Stimulated activated CD8-positive, alpha-beta memory T cell treated with anti-CD3 and anti-CD28 coated beads, Interleukin-4, amount 100 ng/mL, for 1 hour (primary cell): Measurements from ENCODE around the gene PNMA8B.
"Not testable (repeated sequence)": the region's sequence is repeated elsewhere in the genome, so short reads cannot be mapped to it uniquely, and the experiment has no call there.

ENCODE experiments used
- DNase-seq, 2 donors: peaks; one replicate each; pipeline ENCODE4 v3.0.0-alpha.2; 2020; ENCODE audit warnings: low read depth in 2 of 2, low spot score in 1 of 2

PNMA8B gene

DNA sequence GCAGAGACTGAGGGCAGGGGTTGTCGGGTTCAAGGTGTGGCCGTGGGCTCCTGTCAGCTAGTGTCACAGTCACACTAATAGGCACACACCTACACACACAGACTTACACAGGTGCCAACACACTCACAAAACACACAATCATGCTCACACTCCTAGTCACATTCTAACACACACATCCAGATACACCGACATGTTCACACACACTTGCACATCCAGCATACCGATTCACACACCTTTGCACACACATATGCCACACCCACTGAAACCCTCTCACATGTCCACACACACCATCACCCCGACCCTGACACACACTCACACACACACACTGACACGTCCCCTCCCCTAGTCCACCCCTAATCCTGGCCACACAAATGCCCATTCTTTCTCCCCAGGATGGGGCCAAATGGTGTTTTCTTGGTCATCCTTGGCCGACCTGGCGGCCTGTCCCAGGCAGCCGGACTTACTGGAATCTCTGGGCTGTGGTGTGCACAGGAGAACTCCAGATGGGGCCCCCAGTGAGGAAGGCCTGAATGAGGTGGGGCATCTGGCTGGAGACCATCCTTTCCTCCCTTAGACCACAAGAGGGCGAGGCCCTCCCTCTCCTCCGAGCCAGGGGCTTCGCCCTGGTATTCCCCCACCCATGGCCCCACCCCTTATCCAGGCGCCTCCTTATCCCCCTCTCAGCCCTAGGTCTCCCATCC lies 19.1 kb upstream of the PNMA8B start:
- no peak for DNase-seq

DNA sequence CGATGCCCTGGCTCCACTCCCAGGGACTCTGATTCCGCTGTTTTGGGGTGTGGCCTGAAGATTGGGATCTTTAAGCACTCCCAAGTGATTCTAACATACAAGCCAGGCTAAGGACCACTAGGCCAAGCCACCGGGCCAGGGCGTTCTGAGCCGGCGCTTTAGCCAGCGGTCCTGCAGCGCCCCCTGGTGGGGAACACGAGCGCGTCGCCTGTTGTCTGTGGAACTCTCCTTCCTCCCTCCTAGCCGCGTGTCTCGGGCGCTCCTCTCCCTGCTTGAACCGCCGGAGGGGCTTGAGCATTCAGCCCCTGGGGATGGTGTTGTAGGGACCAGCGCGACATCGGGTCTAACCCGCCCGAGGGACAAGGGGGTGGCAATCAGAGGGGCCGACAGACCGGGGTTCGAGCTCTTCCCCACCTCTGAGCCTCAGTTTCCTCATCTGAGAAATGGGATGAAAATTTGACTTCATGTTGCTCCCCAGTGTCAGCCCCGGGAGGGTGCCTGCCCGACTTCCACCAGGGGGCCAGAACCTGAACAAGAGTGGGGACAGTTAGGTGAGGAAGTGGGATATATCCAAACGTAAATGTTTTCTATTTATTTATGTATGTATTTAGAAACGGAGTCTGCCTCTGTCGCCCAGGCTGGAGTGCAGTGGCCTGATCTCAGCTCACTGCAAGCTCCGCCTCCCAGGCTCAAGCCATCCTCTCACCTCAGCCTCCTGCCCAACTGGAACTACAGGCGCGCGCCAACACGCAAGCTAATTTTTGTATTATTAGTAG lies 18.0 kb upstream of the PNMA8B start:
- DNase-seq, result peak; percentile 70 to 71

DNA sequence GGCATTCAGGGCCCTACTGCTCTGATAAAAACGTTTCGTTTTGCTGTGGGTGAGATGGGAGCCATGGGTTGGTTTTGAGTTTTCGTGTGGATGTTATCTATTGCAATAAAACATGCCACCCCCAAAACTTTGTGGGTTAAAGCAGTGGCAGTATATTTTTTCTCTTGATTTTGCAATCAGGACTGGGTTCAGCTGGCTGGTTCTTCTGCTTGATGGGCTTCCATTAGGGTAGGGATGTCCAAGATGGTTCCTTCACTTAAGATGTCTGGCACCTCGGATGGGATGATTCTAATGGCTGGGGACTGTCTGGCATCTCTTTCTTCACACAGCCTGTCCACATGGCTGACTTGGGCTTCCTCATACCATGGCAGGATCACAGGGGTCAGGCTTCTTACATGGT lies 15.6 kb upstream of the PNMA8B start:
- no peak for DNase-seq

DNA sequence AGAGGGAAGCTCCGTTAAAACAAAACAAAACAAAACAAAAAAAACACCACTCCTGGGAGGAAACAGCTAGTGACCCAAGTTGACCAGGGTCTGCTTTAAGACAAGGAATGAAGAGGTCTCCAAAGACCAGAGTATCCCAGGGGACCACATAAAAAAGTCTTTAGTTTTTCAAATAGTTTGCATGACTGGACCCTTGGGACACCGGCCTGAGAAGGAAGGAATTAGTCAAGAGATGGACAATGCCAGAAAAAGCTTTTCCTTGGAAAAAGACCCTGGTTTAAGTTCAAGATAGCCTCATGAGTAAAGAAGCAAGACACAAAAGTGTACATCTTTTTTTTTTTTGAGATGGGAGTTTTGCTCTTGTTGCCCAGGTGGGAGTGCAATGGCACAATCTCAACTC lies 12.5 kb upstream of the PNMA8B start:
- DNase-seq, result no peak

DNA sequence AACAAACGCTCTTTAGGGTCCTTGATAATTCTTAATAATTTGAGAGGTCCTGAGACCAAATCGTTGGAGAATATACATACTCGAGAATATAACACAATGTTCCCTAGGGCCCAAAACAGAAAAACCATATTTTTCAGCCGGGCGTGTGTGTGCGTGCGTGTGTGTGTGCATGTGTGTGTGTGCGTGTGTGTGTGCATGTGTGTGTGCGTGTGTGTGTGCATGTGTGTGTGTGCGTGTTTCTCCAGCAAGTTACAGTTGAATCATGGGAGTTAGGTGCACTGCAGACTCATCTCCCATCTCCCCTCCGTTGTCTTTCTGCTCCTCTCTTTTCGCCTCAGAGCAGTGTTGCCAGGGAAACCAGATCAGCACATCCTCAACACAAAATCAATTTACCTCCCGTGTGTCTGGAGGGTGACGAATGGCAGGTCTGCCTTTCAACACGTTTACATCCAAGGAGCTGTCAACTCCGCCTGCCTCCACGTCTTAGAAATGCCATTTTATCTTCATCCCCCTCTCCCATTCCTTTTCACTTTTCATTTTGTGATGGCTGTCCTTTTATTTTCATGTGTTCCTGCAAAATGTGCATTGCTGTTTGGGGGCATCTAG lies 8.3 kb upstream of the PNMA8B start:
- no peak for DNase-seq

DNA sequence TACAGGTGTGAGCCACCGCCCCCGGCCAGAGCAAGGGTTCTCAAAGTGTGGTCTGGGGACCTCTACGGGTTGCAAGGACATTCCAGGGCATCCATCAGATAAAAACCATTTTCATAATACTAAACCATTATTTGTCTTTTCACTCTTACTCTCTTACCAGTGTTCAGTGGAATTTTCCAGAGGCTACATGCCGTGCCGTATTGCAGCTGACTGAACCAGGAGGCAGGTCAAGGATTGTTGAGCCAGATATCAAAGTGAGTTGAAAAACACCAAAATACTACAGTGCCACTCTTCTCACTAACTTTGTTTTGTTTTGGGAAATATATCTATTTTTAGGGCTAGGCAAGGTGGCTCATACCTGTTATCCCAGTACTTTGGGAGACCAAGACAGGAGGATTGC lies 7.2 kb upstream of the PNMA8B start:
- DNase-seq, result no peak

DNA sequence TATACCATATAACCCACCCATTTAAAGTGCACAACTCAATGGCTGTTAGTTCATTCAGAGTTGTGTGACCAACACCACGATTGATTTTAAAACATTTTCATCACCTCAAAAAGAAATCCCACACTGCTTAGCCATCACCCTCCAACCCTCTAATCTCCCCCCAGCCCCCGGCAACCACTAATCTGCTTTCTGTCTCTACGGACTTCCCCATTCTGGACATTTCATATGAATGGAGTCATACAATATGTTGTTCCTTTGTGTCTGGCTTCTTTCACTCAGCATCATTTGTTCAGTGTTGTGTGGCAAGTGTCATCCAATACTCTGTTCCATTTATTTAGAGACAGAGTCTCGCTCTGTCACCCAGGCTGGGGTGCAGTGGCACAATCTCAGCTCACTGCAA lies 4.0 kb upstream of the PNMA8B start:
- no peak for DNase-seq

DNA sequence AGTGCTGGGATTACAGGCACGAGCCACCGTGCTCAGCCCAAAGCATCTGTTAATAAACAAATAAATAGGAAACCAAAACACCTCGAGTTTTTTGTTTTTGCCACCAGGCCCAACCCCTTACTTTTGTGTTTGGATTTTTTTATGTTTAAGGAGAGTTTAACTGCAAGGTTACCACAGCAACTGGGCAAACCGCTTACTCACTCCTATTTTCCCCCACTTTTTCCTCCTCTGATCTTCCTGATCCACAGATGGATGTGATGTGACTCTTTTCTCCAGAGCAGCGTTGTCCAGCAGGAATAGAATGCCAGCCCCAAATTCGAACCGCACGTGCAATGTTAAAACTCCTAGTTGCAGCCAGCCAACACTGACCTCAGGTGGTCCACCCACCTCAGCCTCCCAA lies 2.1 kb upstream of the PNMA8B start:
- no peak for DNase-seq

DNA sequence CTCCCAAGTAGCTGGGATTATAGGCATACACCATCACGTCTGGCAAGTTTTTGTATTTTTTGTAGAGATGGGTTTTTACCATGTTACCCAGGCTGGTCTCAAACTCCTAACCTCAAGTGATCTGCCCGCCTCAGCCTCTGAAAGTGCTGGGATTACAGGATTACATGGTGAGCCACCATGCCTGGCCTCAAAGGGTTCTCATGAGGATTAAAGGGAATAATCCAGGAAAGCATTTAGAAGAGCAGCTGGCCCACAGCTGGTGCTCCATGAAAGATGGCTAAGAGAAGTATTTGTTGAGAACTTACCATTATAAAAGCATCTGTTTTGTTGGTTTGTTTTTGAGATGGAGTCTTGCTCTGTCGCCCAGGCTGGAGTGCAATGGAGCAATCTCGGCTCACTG lies 1.2 kb upstream of the PNMA8B start:
- not testable (repeated sequence) for DNase-seq

DNA sequence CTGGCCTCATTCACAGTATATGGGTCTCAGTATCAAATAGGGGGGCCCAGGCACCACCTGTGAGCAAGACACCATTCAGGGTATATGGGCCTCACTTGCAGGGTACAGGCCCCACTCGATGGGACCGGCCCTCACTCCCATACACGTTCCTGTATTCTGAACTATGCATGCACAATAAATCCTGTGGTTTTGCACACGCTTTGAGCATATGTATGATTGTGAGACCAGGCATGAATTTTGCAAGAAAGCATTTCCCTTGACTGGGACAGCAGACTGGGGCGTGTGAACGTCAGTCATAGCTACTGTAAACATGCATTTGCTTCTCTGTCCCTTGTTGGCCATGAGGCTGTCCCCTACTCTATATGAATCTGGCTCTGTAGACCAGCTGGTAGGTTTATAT lies 637 bp upstream of the PNMA8B start:
- DNase-seq, result no peak

DNA sequence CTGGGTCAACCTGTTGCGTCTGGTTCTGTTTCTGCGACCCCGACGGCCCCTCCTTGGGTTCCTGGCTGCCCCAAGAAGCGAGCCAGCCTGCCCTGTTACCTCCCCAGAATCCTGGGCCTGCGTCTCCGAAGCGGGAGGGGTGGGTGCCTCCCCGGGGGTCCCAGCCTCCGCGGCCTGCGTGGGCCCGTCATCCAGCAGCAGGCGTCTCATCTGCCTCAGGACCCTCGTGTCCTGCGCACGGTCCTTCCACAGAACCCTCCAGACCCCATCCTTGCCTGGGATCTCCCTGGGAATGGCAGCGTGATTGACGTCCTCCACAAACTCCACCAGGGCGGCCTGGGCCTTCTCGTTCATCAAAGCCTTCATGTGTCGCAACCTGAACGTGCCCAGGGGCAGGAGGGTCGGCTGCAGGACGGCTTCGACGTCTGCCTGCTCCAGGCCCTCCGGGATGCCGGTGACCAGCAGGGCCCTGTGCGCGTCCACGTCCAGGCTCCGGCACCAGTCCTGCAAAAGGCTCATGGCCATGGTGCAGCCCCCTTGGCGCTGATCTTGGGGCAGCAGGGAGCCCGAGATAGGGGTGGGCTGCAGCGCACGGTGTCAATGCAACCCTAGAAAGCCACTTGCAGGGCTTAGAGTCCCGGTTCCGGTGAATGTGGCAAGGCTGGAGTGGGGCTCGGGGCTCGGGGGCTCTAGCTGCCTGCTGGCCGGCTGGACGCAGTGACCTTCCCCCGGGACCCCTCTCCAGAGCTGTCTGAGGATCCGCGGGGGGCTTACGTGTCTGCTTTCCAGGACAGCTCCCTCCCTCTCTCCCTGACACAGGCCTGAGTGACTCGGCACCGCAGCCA lies 504 bp downstream of the PNMA8B start:
- no peak for DNase-seq

DNA sequence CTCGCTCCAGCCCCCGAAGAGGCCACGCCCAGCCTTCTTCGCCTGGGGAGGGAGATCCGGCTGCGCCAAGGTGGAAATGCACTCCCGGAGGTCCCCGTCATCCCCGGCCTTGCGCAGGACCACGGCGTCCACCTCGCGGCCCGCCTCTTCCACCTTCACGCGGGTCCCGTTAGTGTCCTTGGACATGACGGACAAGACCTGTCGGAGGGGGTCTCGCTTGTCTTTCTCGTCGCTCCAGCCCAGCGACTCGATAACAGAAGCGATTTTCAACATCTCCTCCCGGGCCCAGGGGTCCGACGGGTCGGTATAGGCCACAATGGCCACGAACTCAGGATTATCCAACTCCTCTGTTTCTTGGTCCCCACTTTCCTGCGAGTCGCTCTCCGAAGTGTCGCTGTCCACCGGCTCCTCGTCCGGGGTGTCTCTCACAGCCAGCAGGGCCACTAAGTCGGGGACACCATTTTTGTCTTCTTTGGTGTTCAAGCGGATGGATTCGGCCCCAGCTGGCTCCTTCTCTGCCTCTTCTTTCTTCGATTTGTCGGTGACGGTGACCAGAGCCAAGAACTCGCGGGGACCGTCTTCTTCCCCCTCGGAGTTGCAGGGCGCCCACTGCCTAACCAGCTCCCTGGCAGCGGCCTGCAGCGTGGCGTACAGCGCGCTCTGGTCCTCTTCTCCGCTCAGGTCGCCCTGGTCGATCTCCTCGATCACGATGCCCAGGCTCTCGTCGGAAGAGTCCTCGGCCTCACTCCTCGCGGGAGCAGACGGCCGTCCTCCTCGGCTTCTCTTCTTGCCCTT lies 1.3 kb downstream of the PNMA8B start:
- no peak for DNase-seq

DNA sequence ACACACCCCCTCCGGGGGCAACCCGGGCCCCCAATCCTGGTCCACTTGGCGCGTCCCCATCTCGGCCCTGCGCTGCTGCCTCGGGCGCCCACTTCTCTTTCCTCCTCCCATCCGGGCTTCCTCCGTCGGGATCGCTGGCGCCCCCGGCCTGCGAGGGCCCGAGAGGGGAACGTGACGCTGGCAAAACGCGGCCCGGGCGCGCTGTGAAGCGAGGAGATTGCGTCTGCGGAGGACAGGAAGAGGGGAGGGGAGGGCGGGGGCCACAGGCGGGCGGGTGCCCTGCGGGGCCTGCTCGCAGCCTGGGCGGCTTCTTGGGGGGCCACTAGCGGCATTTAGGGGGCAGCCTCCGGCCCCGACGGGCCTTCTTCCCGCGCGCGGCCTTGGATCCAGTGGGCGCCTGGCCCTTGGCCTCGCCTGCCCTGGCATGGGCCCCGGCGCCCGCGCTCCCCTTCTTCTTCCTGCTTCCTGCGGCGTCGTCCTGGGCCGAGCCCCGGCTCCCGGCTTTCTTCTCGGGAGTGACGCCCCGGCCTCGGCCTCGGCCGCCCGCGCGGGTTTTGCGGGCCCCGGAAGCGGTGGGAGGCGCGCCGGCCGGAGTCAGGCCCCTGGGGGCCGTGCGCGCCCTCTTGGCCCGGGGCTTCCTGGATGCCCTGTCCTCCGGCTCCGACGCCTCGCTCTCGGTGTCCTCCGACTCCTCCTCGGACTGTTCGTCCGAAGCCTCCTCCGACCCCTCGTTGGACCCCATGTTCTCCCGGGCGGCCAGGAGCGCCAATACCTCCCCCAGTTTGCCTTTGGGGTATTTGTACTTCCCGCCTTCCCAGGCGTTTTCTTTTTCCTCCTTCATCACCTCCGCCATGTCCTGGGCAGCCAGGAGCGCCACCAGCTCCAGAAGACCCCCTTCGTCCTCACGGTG lies 2.2 kb downstream of the PNMA8B start:
- no peak for DNase-seq

DNA sequence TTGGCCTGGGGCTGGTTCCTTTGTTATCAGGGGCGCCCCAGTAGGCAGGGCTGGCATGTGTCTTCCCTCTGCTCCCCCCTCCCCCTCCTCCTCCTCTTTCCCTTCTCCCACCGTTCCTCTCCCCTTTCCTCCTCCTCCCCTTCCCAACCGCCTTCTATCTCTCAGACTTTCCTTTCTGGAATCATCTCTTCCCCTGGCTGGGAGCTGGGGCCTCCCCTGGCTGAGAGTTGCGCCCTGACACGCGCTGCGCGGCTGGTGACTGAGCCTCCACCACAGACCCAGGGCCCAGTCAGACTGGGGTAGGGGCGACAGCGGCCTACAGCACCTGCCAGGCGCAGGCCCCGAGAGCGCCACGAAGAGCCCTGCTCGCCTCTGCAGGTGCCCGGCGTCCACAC lies 2.8 kb downstream of the PNMA8B start:
- no peak for DNase-seq

DNA sequence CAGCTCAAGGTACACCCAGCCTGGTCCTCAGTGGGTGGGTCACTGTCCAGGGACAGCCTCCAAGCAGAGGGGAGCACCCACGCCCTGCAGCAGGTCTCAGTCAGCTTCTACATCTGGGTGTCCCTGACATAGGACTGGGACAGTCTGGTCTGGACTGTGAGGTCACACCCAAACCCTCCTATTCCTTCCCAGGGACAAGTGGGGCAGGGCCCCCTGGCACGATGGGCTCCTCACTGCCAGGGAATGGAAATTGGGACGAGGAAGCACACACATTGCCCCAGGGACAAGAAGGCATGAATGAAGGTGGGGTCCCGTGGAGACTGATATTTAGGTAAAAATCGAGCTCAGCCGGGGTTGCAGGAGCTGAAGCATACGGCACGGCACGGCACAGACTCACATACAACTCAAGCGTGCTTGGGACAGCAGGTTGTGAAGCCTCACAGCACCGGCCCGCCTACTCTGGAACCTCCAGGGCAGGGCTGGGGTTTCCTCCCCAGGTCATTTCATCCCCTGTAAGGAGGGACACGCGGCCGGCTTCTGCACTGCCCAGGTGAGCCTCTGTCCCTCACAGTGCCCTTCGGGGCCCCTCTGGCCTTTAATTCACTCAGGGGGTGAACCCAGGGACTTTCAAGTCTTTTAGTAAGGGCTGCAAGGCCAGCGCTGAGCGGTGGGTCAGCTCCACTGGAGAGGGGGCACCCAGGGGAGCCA lies 3.5 kb downstream of the PNMA8B start:
- no peak for DNase-seq

DNA sequence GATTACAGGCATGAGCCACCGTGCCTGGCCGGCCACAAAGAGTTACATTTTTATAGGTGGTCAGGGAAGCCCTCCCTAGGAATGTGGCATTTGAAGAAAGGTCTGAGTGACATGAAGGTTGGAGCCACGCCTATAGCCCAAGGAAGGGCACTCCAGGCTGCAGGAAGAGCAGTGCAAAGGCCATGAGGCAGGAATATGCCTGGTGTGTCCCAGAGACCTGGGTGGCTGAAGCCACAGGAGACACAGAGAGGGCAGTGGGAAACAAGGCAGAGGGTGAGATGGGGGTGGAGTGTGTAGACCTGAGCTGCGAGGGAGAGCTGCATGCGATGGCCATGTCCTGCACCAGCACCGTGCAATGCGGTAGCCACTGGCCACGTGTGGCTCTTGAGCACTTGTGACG lies 4.9 kb downstream of the PNMA8B start:
- DNase-seq, result no peak

DNA sequence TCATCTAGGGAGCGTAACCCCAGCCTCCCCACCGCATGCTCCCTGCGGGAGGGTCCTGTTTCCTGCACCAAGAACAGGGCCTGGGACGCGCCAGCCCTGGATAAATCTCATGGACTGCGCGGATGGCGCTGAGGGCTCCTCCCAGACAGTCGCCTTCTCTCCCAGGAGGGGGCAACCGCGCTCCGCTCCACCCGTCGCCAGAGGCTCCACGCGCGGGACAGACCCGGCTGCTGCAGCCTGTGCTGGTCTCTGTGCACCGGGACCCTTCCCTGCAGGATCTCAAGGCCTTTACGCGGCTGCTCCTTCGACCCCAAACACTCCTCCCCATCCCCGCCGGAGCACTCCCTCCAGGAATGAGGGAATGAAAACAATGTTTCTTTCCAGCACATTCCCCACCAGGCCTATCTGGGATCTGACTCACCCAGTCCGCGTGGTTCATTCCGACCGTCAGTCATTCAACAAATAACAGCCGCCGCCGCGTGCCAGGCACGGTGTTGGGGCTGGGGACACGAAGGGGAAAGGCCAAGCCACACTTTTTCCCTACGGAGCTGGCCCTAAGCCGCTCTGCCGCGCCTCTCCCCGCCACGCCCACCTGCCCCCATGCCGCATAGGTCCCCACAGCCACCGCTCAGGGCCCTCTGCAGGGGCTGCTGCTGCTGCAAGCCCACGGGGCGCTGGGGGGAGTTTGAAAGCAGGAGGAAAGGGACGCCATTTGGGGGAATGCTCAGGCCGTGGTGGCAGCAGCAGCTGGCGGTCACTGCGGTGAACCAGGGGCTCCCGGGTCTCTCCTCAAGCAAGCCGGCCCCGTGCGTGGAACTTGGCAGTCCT lies 6.0 kb downstream of the PNMA8B start:
- no peak for DNase-seq

DNA sequence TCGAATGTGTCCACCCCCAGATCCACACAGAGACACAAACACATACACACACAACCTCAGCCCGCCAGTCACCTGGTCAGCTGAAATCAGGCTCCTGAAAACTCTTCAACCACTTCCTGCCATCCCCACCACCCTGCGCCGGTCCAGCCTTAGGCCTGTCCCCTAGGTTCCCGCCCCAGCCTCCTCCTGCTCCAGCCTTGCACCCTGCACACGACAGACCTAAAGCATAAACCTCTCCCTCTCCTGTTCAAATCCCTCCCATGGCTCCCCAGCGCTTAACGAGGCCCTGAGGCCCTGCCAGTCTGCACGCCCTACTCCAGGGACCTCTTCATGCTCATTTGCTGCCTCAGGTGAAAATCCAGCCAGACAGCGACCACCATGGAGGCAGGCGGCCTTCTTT lies 7.1 kb downstream of the PNMA8B start:
- no peak for DNase-seq
